KG1 (cell line): ENCODE measurements around the gene MACROD2.
"Not testable (repeated sequence)": the region's sequence is repeated elsewhere in the genome, so short reads cannot be mapped to it uniquely, and the experiment has no call there.

Source experiments
- DNase-seq: peaks from one replicate; lab custom pipeline; 2025; lab: John Stamatoyannopoulos, UW

The MACROD2 gene

DNA sequence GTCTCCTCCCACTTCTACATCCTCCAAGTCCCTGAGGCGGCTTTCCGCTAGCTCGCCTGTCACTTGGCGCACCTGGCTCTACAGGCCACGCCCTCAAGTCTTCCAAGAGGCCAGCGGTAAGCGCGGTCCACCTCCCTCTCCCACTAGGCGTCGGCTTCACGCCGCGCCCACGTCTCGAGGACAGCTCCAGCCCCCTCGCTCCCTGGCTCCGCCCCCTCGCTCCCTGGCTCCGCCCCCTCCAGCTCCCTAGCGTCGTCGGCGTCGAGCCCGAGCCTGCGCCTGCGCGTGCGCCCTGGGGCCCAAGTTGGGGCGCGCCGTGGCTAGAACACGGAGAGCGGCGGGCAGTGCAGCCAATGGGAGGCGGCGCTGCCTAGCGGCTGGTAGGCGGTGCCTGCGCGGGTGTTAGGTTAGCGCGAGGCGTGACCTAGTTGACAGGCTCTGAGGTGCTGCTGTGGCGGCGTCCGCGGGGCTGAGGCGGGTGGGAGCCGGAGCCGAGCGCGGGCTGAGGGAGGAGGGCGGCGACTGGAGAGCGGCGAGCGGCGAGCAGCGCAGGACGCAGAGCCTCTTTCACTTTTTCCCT is at the start of gene MACROD2:
MACROD2 (plus strand) TSS at position 431 of the 580 bp plus-strand sequence.
- no peak for DNase-seq

DNA sequence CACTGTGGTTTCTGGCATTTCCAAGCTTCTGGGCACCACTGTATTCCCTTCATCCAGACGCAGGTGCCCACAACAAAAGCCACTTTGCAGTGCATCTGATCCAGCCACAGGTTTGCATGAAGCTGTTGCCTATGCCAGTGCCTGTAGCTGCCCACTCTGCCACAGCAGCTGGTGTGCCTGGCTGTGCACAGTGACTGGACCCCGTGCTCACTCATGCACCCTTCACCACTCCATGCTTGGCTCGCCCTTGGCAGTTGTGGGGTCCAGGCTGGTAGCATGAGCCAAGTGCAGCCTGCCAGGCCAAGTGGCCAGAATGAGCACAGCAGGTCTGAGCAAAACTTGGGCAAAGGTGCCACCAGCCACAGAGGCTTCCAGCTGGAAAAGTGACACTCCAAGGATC is 47.6 kb upstream of the MACROD2 start:
- no peak for DNase-seq

- DNase-seq, result no peak
Measured at GRCh38 chr20:13953227-13953626, 42.1 kb upstream of the MACROD2 start.

DNA sequence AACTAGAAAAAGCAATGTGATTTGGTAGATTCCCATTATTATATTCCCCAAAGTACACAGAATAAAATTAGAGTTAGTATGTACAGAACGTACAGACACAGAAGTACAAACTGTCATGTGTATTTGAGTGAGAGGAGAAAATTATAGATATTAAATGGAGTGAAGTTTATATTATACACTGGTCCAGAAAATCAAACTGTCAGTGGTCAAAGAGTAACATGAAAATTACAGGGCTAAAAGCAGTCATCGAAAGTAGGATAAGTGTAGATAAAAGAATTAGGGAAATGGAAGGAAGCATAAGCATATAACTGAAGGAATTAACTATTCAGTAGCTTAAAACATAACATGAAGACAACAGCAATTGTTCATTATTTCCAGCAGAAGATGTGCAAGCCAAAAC is 35.2 kb upstream of the MACROD2 start:
- no peak for DNase-seq

- no peak for DNase-seq
Measured at GRCh38 chr20:13960525-13960924, 34.8 kb upstream of the MACROD2 start.

GRCh38 chr20:13984211-13984610 is 11.1 kb upstream of the MACROD2 start:
- DNase-seq, result no peak

DNA sequence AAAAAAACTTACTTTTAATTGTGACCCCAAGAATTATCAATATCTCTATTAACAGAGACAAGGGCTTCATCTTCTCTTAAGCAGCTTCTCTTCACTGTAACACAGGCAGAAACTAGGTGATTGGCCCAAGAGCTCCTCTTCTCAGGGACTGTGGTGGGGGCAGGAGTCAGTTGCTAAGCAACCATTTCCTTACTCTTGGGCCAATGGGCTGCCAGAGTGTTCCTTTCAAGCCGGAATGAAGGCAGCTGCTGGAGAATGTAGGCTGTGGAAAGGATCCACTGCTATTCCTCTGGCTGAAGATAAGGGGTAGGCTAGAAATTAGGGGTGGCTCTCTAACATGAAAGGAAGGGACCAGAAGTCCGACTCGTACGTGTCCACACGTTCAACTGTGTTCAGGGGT is 4.9 kb upstream of the MACROD2 start, which contains the start of gene SEL1L2:
SEL1L2 (minus strand) TSS at position 150 of the 400 bp plus-strand sequence; CDS start at position 70, 80 bp downstream.
- DNase-seq, result no peak

- DNase-seq, result no peak
Measured at GRCh38 chr20:13991311-13991710, 4.0 kb upstream of the MACROD2 start.

DNA sequence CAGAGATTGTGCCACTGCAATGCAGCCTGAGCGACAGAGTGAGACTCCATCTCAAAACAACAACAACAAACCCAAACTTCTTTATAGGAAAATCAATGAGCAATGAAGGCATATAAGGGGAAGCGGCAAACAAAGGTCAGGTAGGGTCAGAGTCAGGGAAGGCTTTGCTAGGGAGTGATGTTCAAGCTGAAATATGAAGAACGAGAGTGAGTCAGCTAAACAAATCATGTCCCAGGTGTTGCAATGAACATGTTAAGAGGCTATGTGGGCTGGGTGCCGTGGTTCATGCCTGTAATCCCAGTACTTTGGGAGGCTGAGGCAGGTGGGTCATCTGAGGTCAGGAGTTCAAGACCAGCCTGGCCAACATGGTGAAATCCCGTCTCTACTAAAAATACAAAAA is 3.4 kb upstream of the MACROD2 start:
- not testable (repeated sequence) for DNase-seq

GRCh38 chr20:13995841-13996240 is 525 bp downstream of the MACROD2 start:
- DNase-seq, result no peak

DNA sequence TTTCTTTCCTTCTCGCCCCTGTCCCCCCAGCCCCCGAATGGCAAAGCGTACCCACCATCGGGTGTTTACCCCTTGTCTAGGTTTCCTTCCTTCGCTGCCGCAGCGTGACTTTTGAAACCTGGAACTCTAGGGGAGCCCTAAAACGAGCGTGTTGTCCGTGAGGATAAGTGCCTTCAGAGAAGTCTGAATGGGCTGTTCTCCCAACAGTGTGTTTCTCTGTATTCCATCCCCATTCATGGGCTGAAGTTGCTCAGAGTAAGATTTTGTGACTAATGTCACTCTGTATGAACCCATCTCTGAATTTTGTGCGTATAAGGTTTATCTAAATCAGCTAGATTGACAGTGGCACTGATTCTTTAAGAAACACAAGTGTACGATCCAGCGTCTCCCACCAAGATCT is 949 bp downstream of the MACROD2 start:
- DNase-seq, result no peak

DNA sequence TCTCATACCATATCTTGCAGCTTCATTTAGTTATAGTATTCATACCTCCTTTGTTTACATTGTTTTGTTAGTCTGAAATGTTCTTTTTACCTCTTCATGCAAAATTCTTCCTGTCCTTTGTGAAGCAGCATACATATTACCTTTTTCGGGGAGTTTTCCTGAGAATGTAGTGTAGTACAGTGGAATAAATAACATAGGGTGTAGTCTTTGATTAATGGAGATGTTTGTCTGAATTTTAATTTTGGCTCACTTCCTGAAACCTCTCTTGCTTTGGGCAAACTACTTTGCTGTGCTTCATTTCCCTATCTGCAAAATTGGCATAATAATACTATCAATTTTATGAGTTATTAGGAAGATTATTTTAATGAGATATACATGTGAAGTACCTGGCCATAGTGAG is 5.6 kb downstream of the MACROD2 start:
- no peak for DNase-seq

DNA sequence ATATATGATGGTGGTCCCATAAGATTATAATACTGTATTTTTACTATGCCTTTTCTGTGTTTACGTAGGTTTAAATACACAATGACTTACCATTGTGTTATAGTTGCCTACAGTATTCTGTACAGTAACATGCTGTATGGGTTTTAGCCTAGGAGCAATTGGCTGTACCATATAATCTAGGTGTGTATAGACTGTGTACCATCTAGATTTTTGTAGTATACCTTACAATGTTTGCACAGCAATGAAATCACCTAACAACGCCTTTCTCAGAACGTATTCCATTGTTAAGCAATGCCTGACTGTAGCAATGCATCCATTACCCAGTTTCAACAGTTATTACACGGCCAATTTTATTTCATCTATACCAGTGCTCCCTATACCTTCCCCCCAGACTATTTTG is 10.7 kb downstream of the MACROD2 start:
- DNase-seq, result no peak

- DNase-seq, result no peak
Measured at GRCh38 chr20:14009208-14009607, 13.9 kb downstream of the MACROD2 start.

DNA sequence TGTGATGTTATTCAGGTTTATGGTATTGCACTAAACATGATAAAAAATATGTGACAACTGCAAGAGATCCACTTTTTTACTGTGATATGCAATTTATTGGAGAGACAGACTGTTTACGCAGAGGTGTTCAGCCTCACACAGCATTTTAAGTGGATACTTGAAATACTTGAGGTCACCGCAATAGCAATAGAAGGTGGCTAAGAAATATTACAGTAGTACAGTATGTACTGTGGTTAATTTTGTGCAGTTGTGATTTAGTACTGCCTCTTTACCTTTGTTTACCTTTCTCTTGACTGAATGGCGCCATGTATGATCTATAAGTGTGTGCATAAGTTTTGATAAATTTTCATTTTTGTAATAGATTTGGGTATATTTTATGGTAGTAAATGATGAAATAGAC is 17.4 kb downstream of the MACROD2 start:
- no peak for DNase-seq

DNA sequence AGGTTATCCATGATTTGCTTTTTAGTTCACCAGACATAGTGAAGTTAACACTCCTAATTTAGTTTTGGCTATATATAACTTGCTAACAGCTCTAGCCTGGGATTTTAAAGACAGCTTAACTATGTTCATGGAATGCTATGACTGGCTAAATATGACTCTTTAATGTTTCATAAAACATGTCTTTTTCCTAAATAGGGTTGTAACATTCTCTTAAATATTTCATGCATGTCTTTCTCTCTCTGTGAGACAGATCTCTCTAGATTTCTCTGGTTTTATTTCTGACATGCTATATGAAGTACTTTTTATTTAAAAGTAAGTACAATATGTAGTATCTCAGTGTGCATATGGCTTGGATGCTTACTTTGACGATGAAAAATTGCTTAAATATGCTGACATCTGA is 35.7 kb downstream of the MACROD2 start:
- DNase-seq, result no peak

- no peak for DNase-seq
Measured at GRCh38 chr20:14033310-14033709, 38.0 kb downstream of the MACROD2 start.

- DNase-seq, result no peak
Measured at GRCh38 chr20:14036567-14036966, 41.3 kb downstream of the MACROD2 start.

DNA sequence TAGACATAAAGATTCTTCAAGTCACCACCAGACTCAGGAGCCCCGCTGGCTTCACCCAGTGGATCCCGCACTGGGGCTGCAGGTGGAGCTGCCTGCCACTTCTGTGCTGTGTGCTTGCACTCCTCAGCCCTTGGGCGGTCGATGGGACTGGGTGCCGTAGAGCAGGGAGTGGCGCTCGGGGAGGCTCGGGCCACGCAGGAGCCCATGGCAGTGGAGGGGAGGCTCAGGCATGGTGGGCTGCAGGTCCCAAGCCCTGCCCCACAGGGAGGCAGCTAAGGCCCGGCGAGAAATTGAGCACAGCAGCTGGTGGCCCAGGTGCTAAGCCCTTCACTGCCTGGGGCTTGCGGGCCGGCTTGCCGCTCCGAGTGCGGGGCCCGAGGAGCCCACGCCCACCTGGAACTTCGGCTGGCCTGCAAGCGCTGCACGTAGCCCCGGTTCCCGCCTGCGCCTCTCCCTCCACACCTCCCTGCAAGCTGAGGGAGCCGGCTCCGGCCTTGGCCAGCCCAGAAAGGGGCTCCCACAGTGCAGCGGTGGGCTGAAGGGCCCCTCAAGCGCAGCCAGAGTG is 49.5 kb downstream of the MACROD2 start:
- not testable (repeated sequence) for DNase-seq

DNA sequence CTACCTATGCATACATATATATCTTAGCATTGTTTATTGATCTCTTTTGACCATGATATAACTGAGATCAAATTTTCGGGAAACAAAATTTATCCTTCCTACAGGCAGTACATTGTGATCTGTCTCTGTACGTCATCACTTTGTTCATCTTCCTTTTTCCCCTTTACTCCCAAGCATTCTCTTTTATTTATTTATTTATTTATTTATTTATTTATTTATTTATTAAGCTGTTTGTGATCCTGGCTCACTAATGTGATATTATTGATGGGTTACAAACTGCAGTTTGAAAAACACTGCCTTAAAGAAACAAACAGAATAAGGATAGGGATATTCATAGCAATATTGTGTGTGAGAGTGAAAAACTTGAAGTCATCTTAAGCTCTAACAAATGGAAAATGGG is 51.2 kb downstream of the MACROD2 start:
- no peak for DNase-seq

GRCh38 chr20:14049111-14049510 is 53.8 kb downstream of the MACROD2 start:
- DNase-seq, result no peak

GRCh38 chr20:14051454-14051853 is 56.1 kb downstream of the MACROD2 start:
- no peak for DNase-seq

DNA sequence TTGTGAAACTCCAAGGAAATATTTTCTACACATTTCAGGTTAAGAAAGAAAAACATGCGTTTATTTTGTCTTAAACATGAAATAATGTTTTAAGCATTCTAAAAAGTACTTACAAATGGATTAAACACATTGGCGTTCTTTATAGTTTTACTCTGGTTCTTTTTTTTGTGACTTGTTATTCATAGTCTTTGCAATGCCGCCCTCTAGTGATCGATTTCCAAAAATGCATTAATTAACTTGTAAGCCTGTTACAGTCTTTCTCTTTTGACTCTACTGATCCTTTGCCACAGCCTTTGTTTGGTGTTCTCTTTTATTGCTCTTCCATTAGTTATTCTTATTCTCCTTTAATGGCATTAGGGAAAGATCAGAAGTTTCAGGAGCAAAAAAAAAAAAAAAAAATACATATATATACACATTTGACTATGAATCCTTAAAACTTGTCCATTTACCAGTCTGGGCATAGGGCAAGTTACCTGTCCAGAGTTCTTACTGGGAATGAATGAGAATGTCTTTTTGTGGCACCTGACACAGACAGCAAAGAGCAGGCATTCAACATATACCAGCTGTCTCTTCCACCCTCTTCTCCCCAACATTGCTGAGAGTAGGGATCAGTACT is 59.9 kb downstream of the MACROD2 start:
- peak; percentile 58 for DNase-seq

DNA sequence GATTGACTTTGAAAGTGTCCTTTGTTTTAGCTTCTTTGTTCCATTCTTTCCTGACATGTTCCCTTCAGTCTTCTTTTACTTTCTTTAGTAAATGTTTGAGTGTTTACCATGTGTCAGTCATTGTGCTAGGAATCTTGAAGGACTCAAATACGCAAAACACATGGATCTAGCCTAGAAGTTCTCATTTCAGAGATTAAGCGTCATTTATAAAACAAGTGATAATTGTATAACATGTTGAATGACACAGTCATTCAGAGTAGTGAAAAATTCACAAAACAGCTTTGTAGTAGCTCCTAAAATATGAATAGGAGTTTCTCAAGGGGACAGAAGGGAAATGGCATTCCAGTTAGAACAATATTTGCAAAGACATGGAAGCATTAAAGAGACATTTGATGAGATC is 66.9 kb downstream of the MACROD2 start:
- DNase-seq, result no peak
